T follicular helper cell (primary cell): ENCODE measurements around the gene CCDC124.
A peak's percentile ranks its signal among the peaks of the same experiment; 100 is the strongest.

ENCODE experiments used
- DNase-seq: peaks from one replicate; pipeline ENCODE4 v3.0.0-alpha.2; 2020; ENCODE audit warnings: low read depth

The CCDC124 gene

DNA sequence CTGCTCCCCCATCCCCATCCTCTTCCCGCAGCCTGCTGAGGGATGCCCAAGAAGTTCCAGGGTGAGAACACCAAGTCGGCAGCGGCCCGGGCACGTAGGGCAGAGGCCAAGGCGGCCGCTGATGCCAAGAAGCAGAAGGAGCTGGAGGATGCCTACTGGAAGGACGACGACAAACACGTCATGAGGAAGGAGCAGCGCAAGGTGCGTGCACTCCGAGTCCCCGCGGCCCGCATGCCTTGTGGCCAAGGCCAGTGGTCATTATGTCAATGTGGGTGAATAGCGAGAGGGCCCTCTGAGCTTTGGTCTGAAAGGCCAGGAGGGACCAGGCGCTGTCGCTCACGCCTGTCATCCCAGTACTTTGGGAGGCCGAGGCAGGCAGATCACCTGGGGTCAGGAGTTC lies 3.6 kb downstream of the CCDC124 start:
- DNase-seq: no peak

- no peak for DNase-seq
These were observed 4.6 kb downstream of the CCDC124 start for GRCh38 chr19:17937371-17937900.

DNA sequence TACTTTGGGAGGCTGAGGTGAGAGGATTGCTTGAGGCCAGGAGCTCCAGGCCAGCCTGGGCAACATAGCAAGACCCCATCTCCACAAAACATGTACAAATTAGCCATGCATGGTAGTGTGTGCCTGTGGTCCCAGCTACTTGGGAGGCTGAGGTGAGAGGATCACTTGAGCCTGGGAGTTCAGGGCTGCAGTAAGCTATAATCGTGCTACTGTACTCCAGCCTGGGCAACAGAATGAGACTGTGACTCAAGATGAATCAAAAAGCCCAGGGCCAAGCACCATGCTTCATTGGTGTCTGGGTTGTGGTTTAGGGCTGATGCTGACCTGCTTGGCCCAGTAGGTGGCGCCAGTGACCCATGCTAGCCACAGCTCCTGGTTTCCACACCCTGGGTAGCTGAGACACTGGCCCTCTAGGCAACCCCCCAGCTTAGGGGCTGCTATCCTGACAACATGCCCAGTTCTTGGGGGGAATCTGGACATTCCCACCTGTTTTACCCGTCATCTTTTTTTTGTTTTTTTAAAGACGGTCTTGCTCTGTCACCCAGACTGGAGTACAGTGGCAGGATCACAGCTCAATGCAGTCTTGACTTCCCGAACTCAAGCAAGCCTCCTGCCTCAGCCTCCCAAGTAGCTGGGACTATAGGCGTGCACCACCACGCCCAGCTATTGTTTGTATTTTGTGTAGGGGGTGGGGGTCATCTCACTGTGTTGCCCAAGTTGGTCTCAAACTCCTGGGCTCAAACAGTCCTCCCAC lies 5.5 kb downstream of the CCDC124 start:
- peak; percentile 71 for DNase-seq

DNA sequence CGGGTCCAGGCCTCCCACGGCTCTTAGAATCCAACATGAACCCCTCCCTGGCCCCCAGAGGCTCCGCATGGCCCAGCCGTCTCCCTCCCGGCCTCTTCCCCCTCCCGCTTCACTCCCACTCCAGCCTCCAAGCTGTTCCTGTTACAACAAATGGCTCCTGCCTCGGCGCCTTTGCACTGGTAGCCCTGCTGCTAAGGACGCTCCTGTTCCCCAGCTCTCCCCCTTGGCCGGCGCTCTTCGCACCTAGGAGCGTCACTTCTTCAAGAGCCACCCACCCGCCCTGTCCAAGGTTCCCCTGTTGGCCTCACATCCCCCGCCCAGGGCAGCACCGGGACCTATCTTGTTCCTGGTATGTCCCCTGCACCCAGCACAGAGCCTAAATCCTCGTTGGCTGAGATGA lies 9.4 kb downstream of the CCDC124 start:
- no peak for DNase-seq

DNA sequence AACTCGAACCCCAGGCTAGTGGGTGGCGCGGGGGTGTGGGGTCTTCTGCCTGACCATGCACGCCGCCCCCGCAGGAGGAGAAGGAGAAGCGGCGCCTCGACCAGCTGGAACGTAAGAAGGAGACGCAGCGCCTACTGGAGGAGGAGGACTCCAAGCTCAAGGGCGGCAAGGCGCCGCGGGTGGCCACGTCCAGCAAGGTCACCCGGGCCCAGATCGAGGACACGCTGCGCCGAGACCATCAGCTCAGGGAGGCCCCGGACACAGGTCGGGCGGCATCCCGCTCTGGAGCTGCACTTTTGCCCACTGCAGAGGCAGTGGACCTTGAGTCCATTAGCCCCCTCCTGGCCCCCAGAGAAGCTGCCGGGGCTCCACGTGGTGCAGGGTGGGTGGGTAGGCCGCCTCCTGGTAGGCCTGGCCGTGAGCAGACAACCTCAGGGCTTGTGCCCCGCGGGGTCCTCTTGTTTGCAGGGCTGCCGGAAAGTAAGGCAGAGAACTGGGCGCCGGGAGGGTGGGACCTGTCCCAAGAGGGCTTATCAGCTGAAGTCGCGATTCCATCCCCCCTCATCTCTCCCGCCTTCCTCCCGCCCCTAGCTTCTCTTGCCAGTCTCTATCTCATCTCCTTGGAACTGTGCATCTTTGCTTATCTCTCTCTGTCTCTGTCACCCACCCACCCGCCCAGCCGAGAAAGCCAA lies 9.9 kb downstream of the CCDC124 start:
- no peak for DNase-seq

DNA sequence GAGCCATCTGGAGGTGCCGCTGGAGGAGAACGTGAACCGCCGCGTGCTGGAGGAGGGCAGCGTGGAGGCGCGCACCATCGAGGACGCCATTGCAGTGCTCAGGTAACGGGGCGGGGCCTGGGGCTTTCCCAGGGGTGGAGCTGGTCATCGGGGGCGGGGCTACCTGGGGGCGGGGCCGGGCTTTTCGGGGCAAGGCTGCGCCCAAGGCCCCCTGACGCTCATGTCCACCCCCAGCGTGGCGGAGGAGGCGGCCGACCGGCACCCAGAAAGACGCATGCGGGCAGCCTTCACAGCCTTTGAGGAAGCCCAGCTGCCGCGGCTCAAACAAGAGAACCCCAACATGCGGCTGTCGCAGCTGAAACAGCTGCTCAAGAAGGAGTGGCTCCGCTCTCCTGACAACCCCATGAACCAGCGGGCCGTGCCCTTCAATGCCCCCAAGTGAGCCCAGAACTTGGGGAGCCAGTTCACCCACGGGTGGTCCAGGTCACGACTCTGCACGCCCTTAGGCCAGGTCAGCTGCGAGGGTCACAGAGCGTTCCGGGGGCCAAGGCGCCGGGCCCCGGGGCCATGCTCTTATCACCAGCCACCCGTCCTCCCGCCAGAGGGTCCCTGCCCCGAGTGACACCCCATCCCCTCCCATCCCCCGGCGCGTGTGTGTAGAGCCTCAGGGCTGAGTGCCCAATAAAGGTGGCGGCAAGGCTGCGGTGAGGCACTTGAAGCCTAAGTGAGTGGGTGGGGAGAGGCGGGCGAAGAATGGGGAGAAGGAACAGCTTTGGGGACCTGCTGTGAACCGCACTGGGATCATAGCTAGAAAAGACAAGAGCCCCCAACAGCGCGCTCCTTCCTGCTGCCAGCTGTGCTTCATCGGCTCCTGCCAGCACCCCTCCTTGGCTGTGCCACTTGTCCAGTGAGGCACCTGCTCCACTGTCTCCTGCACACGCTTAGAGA lies 10.7 kb downstream of the CCDC124 start:
- DNase-seq: no peak

DNA sequence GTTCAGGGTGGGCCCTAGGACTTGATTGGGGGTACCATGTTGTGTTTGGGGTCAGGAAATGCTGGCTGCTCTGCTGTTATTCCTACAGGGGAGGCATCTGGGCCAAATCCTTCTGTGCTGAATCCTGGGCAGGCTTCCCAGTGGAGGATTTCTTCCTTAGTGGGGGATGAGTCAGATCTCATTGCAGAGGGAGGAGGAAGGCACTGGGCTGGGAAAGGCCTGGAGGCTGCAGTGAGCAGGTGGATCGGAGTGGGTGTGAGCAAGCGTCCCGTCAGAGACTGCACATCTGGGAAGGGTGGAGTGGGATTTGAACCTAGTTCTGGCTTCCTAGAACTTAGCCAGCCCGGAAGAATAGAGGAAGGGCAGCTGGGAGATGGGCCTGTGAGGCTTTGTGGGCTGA lies 11.5 kb downstream of the CCDC124 start:
- DNase-seq: no peak

GRCh38 chr19:17946965-17947784 lies 14.4 kb downstream of the CCDC124 start:
- peak; percentile 23 for DNase-seq

DNA sequence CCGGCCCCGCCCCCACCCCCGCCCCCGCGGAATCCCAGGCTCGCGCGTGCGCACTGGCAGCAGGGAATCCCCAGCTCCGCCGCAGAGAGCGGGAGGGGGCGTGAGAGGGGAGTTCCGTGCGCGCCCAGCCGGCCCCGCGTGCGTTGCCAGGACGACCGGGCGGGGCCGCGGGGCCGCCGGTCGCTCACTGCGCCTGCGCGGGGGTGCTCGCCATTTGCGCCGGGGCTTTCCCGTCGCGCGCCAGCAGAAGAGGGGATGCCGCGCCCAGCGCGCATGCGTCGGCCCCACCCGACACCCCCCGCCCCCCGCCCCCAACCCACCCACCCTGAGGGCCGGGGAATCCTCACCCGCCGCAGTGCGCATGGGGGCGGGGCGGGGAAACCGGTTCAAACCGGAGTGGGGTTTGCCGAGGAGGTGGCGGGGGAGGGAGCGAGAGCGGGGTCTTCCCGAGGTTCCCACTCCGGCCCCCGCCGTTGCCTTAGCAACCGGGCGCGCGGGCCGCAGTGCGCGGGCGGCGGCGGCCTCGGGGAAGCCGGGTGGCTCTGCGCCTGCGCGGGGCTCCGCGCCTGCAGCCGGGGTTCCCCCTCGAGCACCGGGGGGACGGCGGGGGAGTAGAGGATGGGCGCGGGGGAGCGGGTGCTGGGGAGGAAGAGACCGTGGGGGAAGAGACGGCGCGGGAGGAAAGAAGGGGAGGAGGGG lies 15.1 kb downstream of the CCDC124 start:
- DNase-seq: peak; percentile 93

DNA sequence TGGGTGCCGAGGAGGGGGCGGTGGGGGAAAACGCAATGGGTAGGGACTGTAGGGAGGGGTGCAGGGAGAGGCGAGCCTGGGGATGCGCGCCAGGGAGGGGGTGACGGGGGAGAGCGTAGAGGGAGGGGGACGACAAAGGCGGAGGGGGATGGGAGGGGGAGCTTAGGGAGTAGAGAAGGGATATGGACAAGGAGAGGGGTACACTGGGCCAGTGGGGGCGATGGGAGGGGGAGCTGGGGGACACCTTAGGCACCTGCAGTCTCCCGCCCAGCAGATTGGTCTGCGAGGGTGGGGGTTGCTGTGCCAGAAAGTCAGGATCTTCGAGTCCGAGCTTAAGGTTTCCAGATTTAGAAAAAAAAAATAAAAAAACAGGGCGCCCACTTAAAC lies 15.7 kb downstream of the CCDC124 start:
- no peak for DNase-seq

- DNase-seq: no peak
These were observed 16.4 kb downstream of the CCDC124 start for GRCh38 chr19:17948931-17949930.

- DNase-seq: no peak
These were observed 17.1 kb downstream of the CCDC124 start for GRCh38 chr19:17949956-17950309.

GRCh38 chr19:17950310-17951156 lies 17.7 kb downstream of the CCDC124 start:
- peak; percentile 22 for DNase-seq

DNA sequence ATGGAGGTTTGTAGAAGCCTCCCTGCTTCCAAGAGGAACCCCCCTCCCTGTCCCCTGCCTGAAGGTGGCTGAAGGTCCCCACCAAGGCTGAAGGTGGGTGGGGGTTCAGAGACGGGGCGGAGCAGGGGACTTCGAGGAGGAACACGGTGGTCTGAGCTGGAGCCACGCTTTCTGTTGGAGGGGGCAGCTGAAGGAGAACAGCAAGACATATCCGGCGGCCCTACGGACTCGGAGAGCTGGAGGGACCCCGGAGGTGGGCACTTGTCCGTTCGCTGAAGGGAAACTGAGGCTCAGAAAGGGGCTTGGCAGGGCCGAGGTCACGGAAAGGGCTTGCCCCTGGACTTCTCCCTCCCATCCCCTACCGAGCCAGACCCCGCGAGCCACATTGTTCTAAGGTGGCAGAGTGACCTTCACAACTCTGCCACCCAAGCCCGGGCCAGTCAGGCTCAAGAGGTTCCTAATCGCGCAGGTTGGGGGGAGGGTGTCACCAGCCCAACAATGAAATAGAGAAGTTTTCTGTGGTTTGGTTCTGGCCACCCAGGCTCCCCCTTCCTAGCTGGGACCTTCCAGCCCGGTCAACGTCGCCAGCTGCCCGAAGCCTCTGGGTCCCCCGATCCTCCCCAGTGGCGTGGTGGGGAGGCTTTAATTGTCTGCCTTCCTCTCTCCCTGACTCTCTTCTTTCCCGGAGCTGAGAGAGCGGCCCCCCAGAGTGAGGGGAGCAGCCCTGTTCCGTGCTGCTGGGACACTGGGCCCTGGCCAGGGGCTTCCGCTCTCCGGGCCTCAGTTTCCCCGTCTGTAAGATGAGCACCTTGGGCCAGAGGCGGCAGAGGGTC lies 18.6 kb downstream of the CCDC124 start:
- DNase-seq: no peak

DNA sequence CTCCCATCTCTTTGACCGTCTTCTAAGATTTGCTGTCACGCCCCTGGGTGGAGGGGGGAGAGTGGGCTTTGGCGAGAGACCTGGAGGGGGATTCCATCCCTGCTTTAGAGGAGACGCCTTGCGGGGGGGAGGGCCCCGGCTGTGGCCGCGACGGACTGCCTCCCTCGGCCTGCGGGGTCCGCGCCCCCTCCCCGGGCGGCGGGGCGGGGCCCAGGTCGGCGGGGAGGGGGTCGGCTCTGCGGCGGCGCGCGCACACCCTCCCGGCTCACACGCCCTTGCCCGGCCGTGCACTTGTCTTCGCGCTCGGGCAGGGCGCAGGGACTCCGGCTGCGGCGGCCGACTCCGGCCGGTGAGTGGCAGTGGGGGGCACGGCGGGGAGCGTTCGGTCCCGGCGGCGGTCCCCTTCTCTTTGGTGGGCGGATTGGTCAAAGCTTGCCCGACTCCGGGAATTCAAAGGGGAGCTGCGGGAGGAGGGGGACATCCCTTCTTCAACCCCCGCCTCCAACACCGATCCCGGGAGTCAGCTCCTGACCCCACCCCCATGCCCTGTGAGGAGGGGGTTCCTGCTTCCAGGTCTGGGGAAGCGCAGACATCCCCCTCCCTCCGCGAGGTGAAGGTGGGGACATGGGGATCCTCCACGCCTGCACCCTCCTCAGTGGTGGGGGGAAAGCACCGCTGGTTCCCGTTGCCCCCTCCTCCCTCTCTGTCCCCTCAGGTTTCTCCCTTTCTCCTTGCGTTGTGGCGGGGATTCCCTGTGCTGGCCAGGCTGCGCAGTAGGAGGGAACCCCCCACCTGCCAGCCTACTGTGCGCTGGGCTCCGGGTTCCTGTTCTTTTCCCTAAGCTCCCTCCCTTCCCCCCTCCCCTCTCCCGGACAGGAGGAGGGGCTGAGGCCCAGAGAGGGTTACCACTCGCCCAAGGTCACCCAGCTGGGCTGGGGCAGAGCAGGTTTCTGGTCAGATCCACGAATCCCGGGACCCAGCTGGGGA lies 19.5 kb downstream of the CCDC124 start:
- DNase-seq: no peak

DNA sequence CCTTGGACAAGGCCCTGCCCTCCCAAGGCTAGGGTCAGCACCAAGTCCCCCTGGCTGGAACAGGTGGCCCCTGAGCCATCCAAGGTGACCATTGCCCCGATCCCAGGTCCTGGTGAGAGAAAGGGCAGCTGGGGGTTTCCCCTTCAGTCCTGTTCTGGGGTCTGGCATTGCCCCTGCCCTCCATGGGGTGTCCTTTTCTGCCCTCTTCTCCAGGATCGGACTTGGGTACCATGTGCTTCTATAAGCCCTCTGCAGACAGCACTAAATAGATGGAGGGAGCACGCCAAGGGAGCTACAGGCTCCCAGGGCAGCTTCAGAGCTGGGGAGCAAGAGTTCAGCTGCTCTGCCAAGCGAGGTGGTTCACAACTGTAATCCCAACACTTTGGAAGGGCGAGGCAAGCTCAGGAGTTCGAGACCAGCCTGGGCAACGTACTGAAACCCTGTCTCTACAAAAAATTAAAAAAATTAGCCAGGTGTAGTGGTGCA lies 20.5 kb downstream of the CCDC124 start:
- DNase-seq: no peak
